PFSK-1 (cell line): ENCODE results near the gene ABI2.

ENCODE experiments used
- FOXP2 ChIP-seq: optimal IDR thresholded peaks from 2 replicates; pipeline ENCODE3; 2011; ENCODE audit warnings: borderline replicate concordance, control low read depth, inconsistent platforms; ENCODE audit not compliant: insufficient read depth; ENCODE audit errors: extremely low read length, extremely low read depth
- POLR2AphosphoS5 ChIP-seq: IDR thresholded peaks from 2 replicates; pipeline ENCODE4 v1.6.1; 2012; ENCODE audit warnings: low read depth, mild to moderate bottlenecking, control low read depth, low read length, moderate library complexity
- SIN3A ChIP-seq: IDR thresholded peaks from 2 replicates; pipeline ENCODE4 v1.6.1; 2012; ENCODE audit warnings: mild to moderate bottlenecking, low read length, moderate library complexity, borderline replicate concordance; ENCODE audit not compliant: insufficient read depth
- TAF1 ChIP-seq: IDR thresholded peaks from 2 replicates; pipeline ENCODE4 v1.6.1; 2012; ENCODE audit warnings: low read length, control low read depth, borderline replicate concordance; ENCODE audit not compliant: insufficient read depth
- TF ChIP-seq, protein P1 (sequence below), 2 experiments: IDR thresholded peaks; 2 replicates each; pipeline versions ENCODE4 v1.6.1 to v1.8.0; 2011 to 2012; ENCODE audit warnings: low read depth in 2 of 2, low read length in 2 of 2, control low read depth in 1 of 2, inconsistent platforms in 1 of 2, mild to moderate bottlenecking in 1 of 2, moderate library complexity in 1 of 2; ENCODE audit not compliant: insufficient read depth in 1 of 2

ABI2 gene

DNA sequence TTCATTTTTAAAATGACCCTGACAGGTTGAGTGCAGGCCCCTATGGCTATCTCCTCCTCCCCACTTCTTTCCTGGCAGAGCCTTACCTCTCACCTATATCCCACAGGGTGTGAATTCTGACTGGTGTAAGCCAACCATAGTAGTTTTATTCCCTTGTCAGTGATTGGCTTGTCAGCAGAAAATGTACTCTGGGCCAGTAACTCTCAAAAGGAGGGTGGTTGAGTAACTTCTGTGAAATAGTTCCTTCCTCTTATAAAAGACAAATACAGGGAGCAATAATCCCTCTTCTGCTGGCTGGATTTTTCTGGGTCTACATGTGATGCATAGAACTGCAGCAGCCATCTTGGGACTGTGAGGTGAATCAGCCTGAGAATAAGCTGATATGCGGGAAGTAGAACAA lies 123.5 kb downstream of the ABI2 start:
- TF ChIP-seq, protein P1, sequence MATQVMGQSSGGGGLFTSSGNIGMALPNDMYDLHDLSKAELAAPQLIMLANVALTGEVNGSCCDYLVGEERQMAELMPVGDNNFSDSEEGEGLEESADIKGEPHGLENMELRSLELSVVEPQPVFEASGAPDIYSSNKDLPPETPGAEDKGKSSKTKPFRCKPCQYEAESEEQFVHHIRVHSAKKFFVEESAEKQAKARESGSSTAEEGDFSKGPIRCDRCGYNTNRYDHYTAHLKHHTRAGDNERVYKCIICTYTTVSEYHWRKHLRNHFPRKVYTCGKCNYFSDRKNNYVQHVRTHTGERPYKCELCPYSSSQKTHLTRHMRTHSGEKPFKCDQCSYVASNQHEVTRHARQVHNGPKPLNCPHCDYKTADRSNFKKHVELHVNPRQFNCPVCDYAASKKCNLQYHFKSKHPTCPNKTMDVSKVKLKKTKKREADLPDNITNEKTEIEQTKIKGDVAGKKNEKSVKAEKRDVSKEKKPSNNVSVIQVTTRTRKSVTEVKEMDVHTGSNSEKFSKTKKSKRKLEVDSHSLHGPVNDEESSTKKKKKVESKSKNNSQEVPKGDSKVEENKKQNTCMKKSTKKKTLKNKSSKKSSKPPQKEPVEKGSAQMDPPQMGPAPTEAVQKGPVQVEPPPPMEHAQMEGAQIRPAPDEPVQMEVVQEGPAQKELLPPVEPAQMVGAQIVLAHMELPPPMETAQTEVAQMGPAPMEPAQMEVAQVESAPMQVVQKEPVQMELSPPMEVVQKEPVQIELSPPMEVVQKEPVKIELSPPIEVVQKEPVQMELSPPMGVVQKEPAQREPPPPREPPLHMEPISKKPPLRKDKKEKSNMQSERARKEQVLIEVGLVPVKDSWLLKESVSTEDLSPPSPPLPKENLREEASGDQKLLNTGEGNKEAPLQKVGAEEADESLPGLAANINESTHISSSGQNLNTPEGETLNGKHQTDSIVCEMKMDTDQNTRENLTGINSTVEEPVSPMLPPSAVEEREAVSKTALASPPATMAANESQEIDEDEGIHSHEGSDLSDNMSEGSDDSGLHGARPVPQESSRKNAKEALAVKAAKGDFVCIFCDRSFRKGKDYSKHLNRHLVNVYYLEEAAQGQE (IDR thresholded peaks at IDR 0.05; ENCODE audit: insufficient read depth in 1 of 2, low read depth in 2 of 2, low read length in 2 of 2), result no peak
- TF ChIP-seq SIN3A (no peak), POLR2AphosphoS5 (no peak), FOXP2 (no peak), TAF1 (no peak)

DNA sequence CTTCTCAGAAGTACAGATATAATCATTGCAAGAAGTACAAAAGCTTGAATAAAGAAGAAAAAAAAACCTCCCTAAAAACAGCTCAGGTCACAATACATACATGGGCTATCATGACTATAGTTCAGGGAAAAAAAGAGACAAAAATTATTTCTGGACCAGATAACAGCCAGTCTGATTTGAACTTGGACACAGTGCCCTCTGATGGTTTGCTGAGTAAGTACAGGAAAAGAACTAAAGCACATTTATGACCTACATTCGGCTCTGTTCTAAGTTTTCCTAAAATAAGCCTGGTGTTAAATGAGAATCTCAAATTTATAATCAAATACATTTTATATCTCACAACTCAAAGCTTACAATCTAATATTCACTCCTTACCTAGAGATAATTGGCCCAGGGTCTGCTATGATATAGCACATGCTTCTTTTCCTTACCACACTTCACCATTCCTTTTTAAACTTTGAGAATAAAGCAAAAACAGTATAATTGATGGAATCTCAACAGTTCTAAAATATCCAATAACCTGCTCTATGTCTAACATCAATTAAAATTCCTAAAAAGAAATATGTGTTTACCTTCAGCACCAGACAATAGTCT lies 125.8 kb downstream of the ABI2 start:
- TF ChIP-seq, protein P1 (IDR thresholded peaks at IDR 0.05; ENCODE audit: insufficient read depth in 1 of 2, low read depth in 2 of 2, low read length in 2 of 2), result no peak
- TF ChIP-seq SIN3A (no peak), FOXP2 (no peak), TAF1 (no peak), POLR2AphosphoS5 (no peak)

DNA sequence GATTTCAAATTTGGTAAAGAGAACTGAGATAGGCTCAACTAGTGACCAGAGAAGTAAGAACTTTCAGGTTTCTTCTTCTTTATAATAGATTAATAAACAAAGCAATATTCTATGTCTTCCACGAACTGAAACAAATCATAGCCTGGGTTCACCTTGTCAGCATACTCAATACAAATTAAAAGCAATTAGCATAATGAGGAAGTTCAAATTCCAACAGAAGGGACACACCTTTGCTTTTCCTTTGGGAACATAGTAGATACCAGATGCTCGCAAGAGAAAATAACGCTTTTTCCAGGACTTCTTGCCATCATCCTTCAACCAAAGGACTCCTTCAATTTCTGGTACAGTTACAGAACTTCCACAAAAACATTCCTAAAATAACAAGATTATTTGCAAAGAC lies 127.0 kb downstream of the ABI2 start:
- TF ChIP-seq FOXP2 (no peak), POLR2AphosphoS5 (no peak), SIN3A (no peak), TAF1 (no peak)
- TF ChIP-seq, protein P1 (IDR thresholded peaks at IDR 0.05; ENCODE audit: insufficient read depth in 1 of 2, low read depth in 2 of 2, low read length in 2 of 2), result no peak

DNA sequence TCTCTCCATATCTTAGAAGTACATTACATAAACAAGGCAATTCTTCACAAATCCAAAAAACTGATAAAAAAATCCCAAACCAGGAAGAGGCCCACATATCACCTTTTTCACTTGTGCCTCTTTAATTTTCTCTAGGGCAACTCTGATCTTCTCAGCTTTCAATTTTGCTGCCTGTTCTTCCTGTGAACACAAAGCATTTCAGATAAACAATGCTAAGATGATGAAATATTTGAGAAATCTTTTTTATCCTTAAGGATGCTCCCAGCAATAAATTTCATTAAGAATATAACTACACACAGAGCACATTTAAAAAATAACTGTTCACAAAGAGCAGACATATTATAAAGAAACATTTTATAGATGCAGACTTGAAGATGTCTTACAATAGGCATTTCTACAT lies 133.6 kb downstream of the ABI2 start:
- no peak for TF ChIP-seq POLR2AphosphoS5
- TF ChIP-seq SIN3A, result no peak
- TF ChIP-seq TAF1, result no peak
- no peak for TF ChIP-seq FOXP2
- TF ChIP-seq, protein P1 (IDR thresholded peaks at IDR 0.05; ENCODE audit: insufficient read depth in 1 of 2, low read depth in 2 of 2, low read length in 2 of 2), result no peak
